Gastroesophageal sphincter (tissue), 3 donors: ENCODE data around the gene FAXDC2.

Experiments
- CTCF ChIP-seq, 4 experiments: fragments of 200-600 bp in 2 of 4; fragments of 450-650 bp in 2 of 4; sonication (generic) in 1 of 4; IDR thresholded peaks; one replicate each; pipeline ENCODE4 v1.5.1; 2017 to 2019; ENCODE audit warnings: antibody characterized with exemption in 4 of 4, mild to moderate bottlenecking in 2 of 4, moderate library complexity in 2 of 4
- POLR2A ChIP-seq, 2 donors: fragments of 450-650 bp; IDR thresholded peaks; one replicate each; pipeline ENCODE4 v1.6.1; 2017; ENCODE audit warnings: antibody characterized with exemption in 2 of 2, mild to moderate bottlenecking in 2 of 2, moderate library complexity in 1 of 2
- POLR2AphosphoS5 ChIP-seq: sonication (generic); formaldehyde crosslinking; IDR thresholded peaks from one replicate; pipeline ENCODE4 v1.6.1; 2017; ENCODE audit warnings: antibody characterized with exemption

GRCh38 chr5:154782812-154783592, 67.4 kb downstream of the FAXDC2 start:
- no peak for TF ChIP-seq CTCF (IDR thresholded peaks at IDR 0.05)
- no peak for TF ChIP-seq POLR2A (IDR thresholded peaks at IDR 0.05)
- TF ChIP-seq POLR2AphosphoS5 = no peak
